Neural progenitor cell (in vitro differentiated cells): ENCODE results near the gene PITPNC1. TPM values are rescaled to one million over a fixed set of nuclear protein-coding genes. Genes with fewer than 3 reads are reported as not detected.

Experiments
- DNase-seq: peaks from one replicate; pipeline ENCODE4 v3.0.0-alpha.2; 2016; ENCODE audit warnings: low spot score
- H2AFZ ChIP-seq: fragments of 200-600 bp; sonication (generic); replicated peaks from 2 replicates; pipeline ENCODE4 v1.6.1; 2016; ENCODE audit warnings: antibody characterized with exemption
- H3F3A ChIP-seq: fragments of 200-600 bp; sonication (generic); 2 replicates; pipeline ENCODE4 v1.6.1; 2016; ENCODE audit warnings: antibody characterized with exemption, low read depth
- H3K27ac ChIP-seq: fragments of 200-600 bp; sonication (generic); 2 replicates; pipeline ENCODE4 v1.5.1; 2016; ENCODE audit warnings: mild to moderate bottlenecking
- H3K27me3 ChIP-seq: fragments of 200-600 bp; sonication (generic); 2 replicates; pipeline ENCODE4 v1.6.1; 2016; ENCODE audit warnings: mild to moderate bottlenecking, moderate library complexity
- H3K36me3 ChIP-seq: fragments of 200-600 bp; sonication (generic); 2 replicates; pipeline ENCODE4 v1.5.1; 2016
- H3K4me1 ChIP-seq: fragments of 200-600 bp; sonication (generic); 2 replicates; pipeline ENCODE4 v1.6.1; 2016; ENCODE audit warnings: mixed run types
- H3K4me2 ChIP-seq: fragments of 200-600 bp; sonication (generic); 2 replicates; pipeline ENCODE4 v1.6.1; 2016
- H3K4me3 ChIP-seq: fragments of 200-600 bp; sonication (generic); 2 replicates; pipeline ENCODE4 v1.5.1; 2016
- H3K79me2 ChIP-seq: fragments of 200-600 bp; sonication (generic); 2 replicates; pipeline ENCODE4 v1.6.1; 2016; ENCODE audit warnings: low read depth
- H3K9ac ChIP-seq: fragments of 200-600 bp; sonication (generic); 2 replicates; pipeline ENCODE4 v1.6.1; 2016
- H3K9me3 ChIP-seq: fragments of 200-600 bp; sonication (generic); 2 replicates; pipeline ENCODE4 v1.5.1; 2016; ENCODE audit warnings: low read depth
- H4K20me1 ChIP-seq: fragments of 200-600 bp; sonication (generic); 2 replicates; pipeline ENCODE4 v1.6.1; 2016; ENCODE audit warnings: low read depth
- H3K27ac Mint-ChIP-seq: 3 replicates; pipeline ENCODE4 v1.8.0; 2021; ENCODE audit warnings: mixed read lengths
- H3K27me3 Mint-ChIP-seq: 2 replicates; pipeline ENCODE4 v1.8.0; 2022; ENCODE audit warnings: low read depth, mild to moderate bottlenecking, inconsistent platforms, moderate library complexity, mixed read lengths; ENCODE audit not compliant: insufficient read depth
- H3K36me3 Mint-ChIP-seq: 3 replicates; pipeline ENCODE4 v1.8.0; 2021; ENCODE audit warnings: mixed read lengths
- H3K4me1 Mint-ChIP-seq: 3 replicates; pipeline ENCODE4 v1.8.0; 2021; ENCODE audit warnings: mixed read lengths
- H3K4me3 Mint-ChIP-seq: 3 replicates; pipeline ENCODE4 v1.8.0; 2021; ENCODE audit warnings: mild to moderate bottlenecking, moderate library complexity, mixed read lengths
- H3K9me3 Mint-ChIP-seq: 3 replicates; pipeline ENCODE4 v1.8.0; 2020; ENCODE audit warnings: mixed read lengths
- CTCF ChIP-seq: fragments of 200-600 bp; sonication (generic); IDR thresholded peaks from 2 replicates; pipeline ENCODE4 v1.5.1; 2017; ENCODE audit warnings: antibody characterized with exemption, mild to moderate bottlenecking
- EZH2 ChIP-seq: fragments of 200-600 bp; sonication (generic); IDR thresholded peaks from 2 replicates; pipeline ENCODE4 v1.6.1; 2017; ENCODE audit warnings: antibody characterized with exemption, mild to moderate bottlenecking, moderate library complexity
- EZH2phosphoT487 ChIP-seq: fragments of 200-600 bp; sonication (generic); IDR thresholded peaks from 2 replicates; pipeline ENCODE4 v1.6.1; 2017; ENCODE audit warnings: antibody characterized with exemption
- total RNA-seq: library from RNA; depleted of rRNA; stranded (reverse); fragments of >200 nt; gene quantifications from 2 replicates; pipeline ENCODE4 v1.2.3, GENCODE V29; 2015; ENCODE audit warnings: low replicate concordance

The PITPNC1 gene
- total RNA-seq, 1 donor from 2014 or later: 8.1 TPM

- H3K27me3 ChIP-seq: no peaks in the 10 kb centered on the region
Observed at GRCh38 chr17:67565068-67565467, 188.0 kb downstream of the PITPNC1 start.

GRCh38 chr17:67566656-67567055 is 189.6 kb downstream of the PITPNC1 start:
- Histone ChIP-seq H3K79me2 (no peaks in the 10 kb centered on the region), H4K20me1 (no peaks in the 10 kb centered on the region), H3K36me3 (no peaks in the 10 kb centered on the region), H3F3A (no peaks in the 10 kb centered on the region), H3K27ac (no peak overlapping the region), H2AFZ (no peak overlapping the region), H3K27me3 (no peaks in the 10 kb centered on the region), H3K4me2 (no peak overlapping the region), H3K4me3 (no peak overlapping the region), H3K9me3 (no peaks in the 10 kb centered on the region), H3K9ac (no peak overlapping the region), H3K4me1 (no peaks in the 10 kb centered on the region)
- peak overlapping the region; percentile 44 for H3K27ac Mint-ChIP-seq
- no peak for TF ChIP-seq EZH2phosphoT487
- TF ChIP-seq CTCF: no peak
- TF ChIP-seq EZH2: no peak
- peaks cover 5% of the 10 kb centered on the region for H3K27me3 Mint-ChIP-seq
- H3K4me3 Mint-ChIP-seq: no peak overlapping the region
- no peak for DNase-seq
- no peaks in the 10 kb centered on the region for H3K36me3 Mint-ChIP-seq
- peaks cover 30% of the 10 kb centered on the region for H3K4me1 Mint-ChIP-seq
- no peaks in the 10 kb centered on the region for H3K9me3 Mint-ChIP-seq

More at GRCh38 chr17:67565068-67565467, 188.0 kb downstream of the PITPNC1 start:
- Histone ChIP-seq H2AFZ (no peak overlapping the region), H3K9me3 (no peaks in the 10 kb centered on the region), H3K27ac (no peak overlapping the region), H3K4me1 (no peaks in the 10 kb centered on the region), H3K4me3 (no peak overlapping the region), H3F3A (no peaks in the 10 kb centered on the region), H3K4me2 (no peak overlapping the region), H3K36me3 (no peaks in the 10 kb centered on the region), H3K9ac (no peak overlapping the region), H4K20me1 (no peaks in the 10 kb centered on the region), H3K79me2 (no peaks in the 10 kb centered on the region)
- Mint-ChIP-seq H3K27me3 (no peaks in the 10 kb centered on the region), H3K4me1 (peaks cover 24% of the 10 kb centered on the region), H3K36me3 (no peaks in the 10 kb centered on the region), H3K4me3 (no peak overlapping the region), H3K27ac (no peak overlapping the region), H3K9me3 (no peaks in the 10 kb centered on the region)
- no peak for TF ChIP-seq EZH2
- TF ChIP-seq EZH2phosphoT487: no peak
- no peak for TF ChIP-seq CTCF
- no peak for DNase-seq

- TF ChIP-seq CTCF: no peak
- TF ChIP-seq EZH2: no peak
- no peak for TF ChIP-seq EZH2phosphoT487
- H3K4me1 Mint-ChIP-seq: peaks cover 28% of the 10 kb centered on the region
- Histone ChIP-seq H3K27me3 (no peaks in the 10 kb centered on the region), H3K27ac (no peak overlapping the region), H3K4me3 (no peak overlapping the region), H3K36me3 (no peaks in the 10 kb centered on the region), H3F3A (no peaks in the 10 kb centered on the region), H2AFZ (no peak overlapping the region), H3K79me2 (no peaks in the 10 kb centered on the region), H3K4me2 (no peak overlapping the region), H3K4me1 (no peaks in the 10 kb centered on the region), H4K20me1 (no peaks in the 10 kb centered on the region), H3K9me3 (no peaks in the 10 kb centered on the region), H3K9ac (no peak overlapping the region)
- peaks cover 2% of the 10 kb centered on the region for H3K36me3 Mint-ChIP-seq
- peaks cover 7% of the 10 kb centered on the region for H3K27me3 Mint-ChIP-seq
- H3K4me3 Mint-ChIP-seq: no peak overlapping the region
- peak overlapping the region; percentile 93 for H3K27ac Mint-ChIP-seq
- no peaks in the 10 kb centered on the region for H3K9me3 Mint-ChIP-seq
- no peak for DNase-seq
Observed at GRCh38 chr17:67569015-67569451, 192.0 kb downstream of the PITPNC1 start.
